ENCODE data around the gene IL16. TPM values are rescaled to one million over a fixed set of nuclear protein-coding genes. Genes with fewer than 3 reads are reported as not detected.

The IL16 gene
- total and polyA plus RNA-seq, 4 donors = 1.9 to 6.9 (median 4.4) TPM

GRCh38 chr15:81279621-81280485 is 83.2 kb downstream of the IL16 start:
- no peaks in the 10 kb centered on the region for H3K36me3 ChIP-seq (ENCODE audit: control insufficient read depth in 4 of 4, insufficient read depth in 3 of 4, low read depth in 1 of 4, low read length in 3 of 4)

More at GRCh38 chr15:81279621-81280485, 83.2 kb downstream of the IL16 start:
- Histone ChIP-seq H3K4me3 (ENCODE audit: low read depth in 1 of 3, low read length in 3 of 3) (no peak overlapping the region), H3K4me1 (ENCODE audit: control insufficient read depth in 4 of 4, insufficient read depth in 4 of 4, low read length in 3 of 4) (peaks cover 7 to 36% (median 27%) of the 10 kb centered on the region in 4 donors), H3K9me3 (ENCODE audit: control insufficient read depth in 4 of 4, low read length in 3 of 4) (no peaks in the 10 kb centered on the region), H3K27ac (ENCODE audit: low read depth in 1 of 2, low read length in 2 of 2) (no peak overlapping the region), H3K27me3 (ENCODE audit: control insufficient read depth in 4 of 4, insufficient read depth in 4 of 4, low read length in 3 of 4) (no peaks in the 10 kb centered on the region), H3K9ac (ENCODE audit: low read depth in 1 of 2, low read length in 2 of 2) (no peak overlapping the region)
- TF ChIP-seq GABPA (IDR thresholded peaks at IDR 0.05 in 1 of 2, conservative IDR thresholded peaks at IDR 0.05 in 1 of 2) (no peak), REST (IDR thresholded peaks at IDR 0.05) (no peak), SP1 (IDR thresholded peaks at IDR 0.05) (no peak), RXRA (IDR thresholded peaks at IDR 0.05) (no peak), FOXA2 (IDR thresholded peaks at IDR 0.05) (no peak), CTCF (IDR thresholded peaks at IDR 0.05; ENCODE audit: low read depth, low read length, missing input control) (no peak), RAD21 (IDR thresholded peaks at IDR 0.05) (no peak), FOXA1 (IDR thresholded peaks at IDR 0.05) (no peak), HNF4G (IDR thresholded peaks at IDR 0.05) (no peak), NR2F2 (IDR thresholded peaks at IDR 0.05) (no peak), JUND (IDR thresholded peaks at IDR 0.05) (no peak), TAF1 (conservative IDR thresholded peaks at IDR 0.05) (no peak), YY1 (IDR thresholded peaks at IDR 0.05) (no peak), HNF4A (conservative IDR thresholded peaks at IDR 0.05) (no peak)
- WGBS = 80% methylated on average over 12 of the region's 12 CpGs
- DNase-seq (ENCODE audit: low spot score) = no peak

All from liver (tissue), 9 donors.